ENCODE data around the gene GRIA1.

- TF ChIP-seq CTCF (IDR thresholded peaks at IDR 0.05) (no peak), EZH2 (IDR thresholded peaks at IDR 0.05) (no peak)
Observed at GRCh38 chr5:153641183-153641688, 150.8 kb downstream of the GRIA1 start.

Measured in neural progenitor cell (in vitro differentiated cells).